HG03039 (cell line): ENCODE results near the gene ARHGEF17.
"Not testable (repeated sequence)": the region's sequence is repeated elsewhere in the genome, so short reads cannot be mapped to it uniquely, and the experiment has no call there.

Experiments
- ATAC-seq: cut with Tn5 transposase; IDR thresholded peaks from one replicate; pipeline ENCODE4 v1.9.1; 2021; ENCODE audit warnings: mild to moderate bottlenecking, moderate library complexity; ENCODE audit not compliant: unreplicated experiment

ARHGEF17 gene

GRCh38 chr11:73308003-73308960 lies at the start of gene ARHGEF17:
TSS of gene ARHGEF17 (plus strand) at chr11:73308276. CDS start at chr11:73308639, 363 bp downstream.
- peak; percentile 4 for ATAC-seq

GRCh38 chr11:73259406-73260126 lies 48.5 kb upstream of the ARHGEF17 start:
- no peak for ATAC-seq

GRCh38 chr11:73260127-73260457 lies 48.0 kb upstream of the ARHGEF17 start:
- ATAC-seq, result no peak

GRCh38 chr11:73262851-73263495 lies 45.1 kb upstream of the ARHGEF17 start:
- ATAC-seq, result no peak

GRCh38 chr11:73263640-73264039 lies 44.4 kb upstream of the ARHGEF17 start:
- no peak for ATAC-seq

- ATAC-seq, result no peak
Observed at GRCh38 chr11:73265278-73265810, 42.7 kb upstream of the ARHGEF17 start.

- no peak for ATAC-seq
Observed at GRCh38 chr11:73265853-73266645, 42.0 kb upstream of the ARHGEF17 start.

GRCh38 chr11:73266646-73267020 lies 41.4 kb upstream of the ARHGEF17 start:
- ATAC-seq, result no peak

GRCh38 chr11:73267122-73267846 lies 40.8 kb upstream of the ARHGEF17 start:
- no peak for ATAC-seq

GRCh38 chr11:73267906-73268540 lies 40.1 kb upstream of the ARHGEF17 start:
- ATAC-seq, result no peak

GRCh38 chr11:73268671-73269271 lies 39.3 kb upstream of the ARHGEF17 start:
- ATAC-seq, result no peak

GRCh38 chr11:73269459-73270015 lies 38.5 kb upstream of the ARHGEF17 start:
- no peak for ATAC-seq

- ATAC-seq, result no peak
Observed at GRCh38 chr11:73270016-73270854, 37.8 kb upstream of the ARHGEF17 start.

GRCh38 chr11:73270855-73271477 lies 37.1 kb upstream of the ARHGEF17 start:
- no peak for ATAC-seq

GRCh38 chr11:73271478-73271865 lies 36.6 kb upstream of the ARHGEF17 start:
- ATAC-seq, result not testable (repeated sequence)

GRCh38 chr11:73271936-73272679 lies 36.0 kb upstream of the ARHGEF17 start, which contains the start of gene P2RY6:
TSS of gene P2RY6 (plus strand) at chr11:73272338. CDS start at chr11:73296519, 24,181 bp downstream.
- ATAC-seq, result no peak

- no peak for ATAC-seq
Observed at GRCh38 chr11:73272680-73273038, 35.4 kb upstream of the ARHGEF17 start.
